Aorta (tissue), 5 donors: Measurements from ENCODE around the gene GOLPH3L. TPM values are rescaled to one million over a fixed set of nuclear protein-coding genes. Genes with fewer than 3 reads are reported as not detected.
A peak's percentile ranks its signal among the peaks of the same experiment; 100 is the strongest.
"Not testable (repeated sequence)": the region's sequence is repeated elsewhere in the genome, so short reads cannot be mapped to it uniquely, and the experiment has no call there.

Experiments
- ATAC-seq: fragments of 200-7000 bp; cut with Tn5 transposase; one replicate; pipeline ENCODE4 v1.9.1; 2022; ENCODE audit warnings: moderate library complexity; ENCODE audit not compliant: low FRiP score
- DNase-seq, 2 donors: peaks; one replicate each; pipeline ENCODE4 v3.0.0-alpha.2; 2020
- H3K27ac ChIP-seq, 2 donors: one replicate each; pipeline ENCODE4 v1.5.1; 2013; ENCODE audit warnings: low read length in 2 of 2, mild to moderate bottlenecking in 2 of 2, moderate library complexity in 2 of 2, control low read depth in 1 of 2, inconsistent platforms in 1 of 2, low read depth in 1 of 2
- H3K27me3 ChIP-seq, 2 donors: one replicate each; pipeline ENCODE4 v1.6.1; 2013; ENCODE audit warnings: control low read depth in 1 of 2, low read length in 1 of 2, mild to moderate bottlenecking in 1 of 2, moderate library complexity in 1 of 2; ENCODE audit not compliant: insufficient read depth in 2 of 2, control insufficient read depth in 1 of 2
- H3K36me3 ChIP-seq, 2 donors: one replicate each; pipeline ENCODE4 v1.6.1; 2013; ENCODE audit warnings: control low read depth in 1 of 2, low read length in 1 of 2, mild to moderate bottlenecking in 1 of 2; ENCODE audit not compliant: insufficient read depth in 2 of 2, control insufficient read depth in 1 of 2
- H3K4me1 ChIP-seq, 2 donors: one replicate each; pipeline ENCODE4 v1.6.1; 2013; ENCODE audit warnings: low read length in 2 of 2, control low read depth in 1 of 2, mild to moderate bottlenecking in 1 of 2, moderate library complexity in 1 of 2; ENCODE audit not compliant: insufficient read depth in 2 of 2, control insufficient read depth in 1 of 2
- H3K4me3 ChIP-seq, 2 donors: one replicate each; pipeline ENCODE4 v1.5.1; 2013; ENCODE audit warnings: low read length in 2 of 2, control low read depth in 1 of 2, mild to moderate bottlenecking in 1 of 2
- H3K9me3 ChIP-seq: one replicate; pipeline ENCODE4 v1.6.1; 2013; ENCODE audit warnings: mild to moderate bottlenecking, low read length; ENCODE audit not compliant: control insufficient read depth
- WGBS, 2 donors: extraction: QIAGEN DNeasy Blood & Tissue Kit; methylation state at CpG; one replicate each; pipeline ENCODE4 v1.1.7; 2013; 5-methylcytosine and 5-hydroxymethylcytosine counted together
- intact Hi-C, 2 donors: fragments of 100-400 bp; cut with DNase I; formaldehyde crosslinking; loops; one replicate each; pipeline versions ENCODE4 v1.14.2 to v1.15.0; 2022
- polyA plus RNA-seq, 2 donors: library from polyadenylated mRNA; stranded (reverse); fragments of 200-250 nt; gene quantifications; one replicate each; pipeline ENCODE4 v1.2.3, GENCODE V29; 2013
- total RNA-seq, 2 donors: library from RNA; stranded (reverse); fragmentation: NEBNext Ultra II Directional; extraction: Animal tissue kit (Norgen Biotek cat#: 25700); gene quantifications; one replicate each; pipeline ENCODE4 v1.2.1, GENCODE V29; 2021
- donor health status: healthy with polysubstance abuse.
- donor health status: Bipolar disorder and iron deficiency.
- donor health status: DM: no; HTN: no; CAD: no.
- donor health status: DM: no; HTN: no; CAD: no.
- donor health status: DM: yes; HTN: yes; CAD: no.

GOLPH3L gene
- total and polyA plus RNA-seq, 4 donors: 15.8 to 27.6 (median 20.4) TPM

DNA sequence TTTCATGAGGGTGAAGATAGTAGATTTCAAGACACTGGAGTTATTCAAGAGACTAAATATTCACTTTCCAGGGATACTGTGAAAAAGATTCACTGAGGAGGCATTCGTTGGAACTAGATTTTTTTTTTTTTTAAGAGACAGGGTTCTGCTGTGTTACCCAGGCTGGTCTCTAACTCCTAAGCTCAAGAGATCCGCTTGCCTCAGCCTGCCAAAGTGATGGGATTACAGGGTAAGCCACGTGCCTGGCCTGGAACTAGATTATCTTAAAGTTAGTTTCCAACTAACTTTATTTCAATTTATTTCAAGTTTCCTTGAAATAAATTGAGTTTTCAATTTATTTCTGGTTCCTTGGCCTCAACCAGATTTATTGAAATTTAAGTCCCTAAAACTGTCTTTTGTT is 93.2 kb downstream of the GOLPH3L start:
- H3K27me3 ChIP-seq: no peaks in the 10 kb centered on the region
- H3K36me3 ChIP-seq: no peaks in the 10 kb centered on the region
- H3K4me3 ChIP-seq: no peak overlapping the region
- H3K27ac ChIP-seq: peak overlapping the region in 1 of 2 donors; percentile 51
- no peak for DNase-seq
- WGBS, 2 donors: 85 to 86% methylated on average over 3 of the region's 3 CpGs
- no peaks in the 10 kb centered on the region for H3K9me3 ChIP-seq
- intact Hi-C loops: no loop called here
- H3K4me1 ChIP-seq: peaks cover 0 to 5% of the 10 kb centered on the region in 2 donors
- ATAC-seq: no peak

DNA sequence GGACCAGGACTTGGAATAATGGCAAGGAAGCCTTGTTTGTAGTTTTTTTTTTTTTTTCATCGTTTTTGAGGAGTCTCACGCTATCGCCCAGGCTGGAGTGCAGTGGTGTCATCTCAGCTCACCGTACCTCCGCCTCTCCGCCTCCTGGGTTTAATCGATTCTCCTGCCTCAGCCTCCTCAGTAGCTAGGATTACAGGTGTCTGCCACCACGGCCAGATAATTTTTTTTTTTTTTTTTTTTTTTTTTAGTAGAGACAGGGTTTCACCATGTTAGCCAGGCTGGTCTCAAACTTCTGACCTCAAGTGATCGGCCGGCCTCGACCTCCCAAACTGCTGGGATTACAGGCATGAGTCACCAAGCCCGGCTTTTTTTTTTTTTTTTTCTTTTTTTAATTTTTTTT is 94.6 kb downstream of the GOLPH3L start:
- H3K27ac ChIP-seq, DNase-seq, H3K27me3 ChIP-seq, ATAC-seq, H3K9me3 ChIP-seq, intact Hi-C loops, H3K36me3 ChIP-seq, H3K4me1 ChIP-seq, H3K4me3 ChIP-seq: not testable (repeated sequence)
- 93 to 94% methylated on average over 12 of the region's 12 CpGs for WGBS, 2 donors

- intact Hi-C loops: no loop called here
- no peak for ATAC-seq
Observed at GRCh38 chr1:150601540-150601939, 95.4 kb downstream of the GOLPH3L start.

DNA sequence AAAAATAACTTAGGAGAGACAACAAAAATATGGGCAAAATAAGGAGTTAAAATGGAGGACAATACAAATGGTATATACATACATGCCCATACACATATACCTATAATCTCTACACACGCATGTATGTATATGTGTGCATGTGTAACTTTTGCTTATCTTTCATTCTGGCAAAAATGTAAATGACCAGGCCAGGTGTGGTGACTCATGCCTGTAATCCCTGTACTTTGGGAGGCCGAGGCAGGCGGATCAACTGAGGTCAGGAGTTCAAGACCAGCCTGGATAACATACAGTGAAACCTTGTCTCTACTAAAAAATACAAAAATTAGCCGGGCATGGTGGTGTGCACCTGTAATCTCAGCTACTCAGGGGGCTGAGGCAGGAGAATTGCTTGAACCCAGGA is 98.6 kb downstream of the GOLPH3L start:
- ATAC-seq, H3K4me3 ChIP-seq, H3K9me3 ChIP-seq, DNase-seq, H3K36me3 ChIP-seq, H3K27me3 ChIP-seq, H3K27ac ChIP-seq, intact Hi-C loops, H3K4me1 ChIP-seq: not testable (repeated sequence)
- 83 to 85% methylated on average over 4 of the region's 4 CpGs for WGBS, 2 donors

More at GRCh38 chr1:150601540-150601939, 95.4 kb downstream of the GOLPH3L start:
- H3K4me1 ChIP-seq: peaks cover 0 to 5% of the 10 kb centered on the region in 2 donors
- no peaks in the 10 kb centered on the region for H3K27me3 ChIP-seq
- H3K4me3 ChIP-seq: no peak overlapping the region
- no peaks in the 10 kb centered on the region for H3K9me3 ChIP-seq
- no peak overlapping the region for H3K27ac ChIP-seq
- no peak for DNase-seq
- no peaks in the 10 kb centered on the region for H3K36me3 ChIP-seq

- no peaks in the 10 kb centered on the region for H3K4me1 ChIP-seq
- no peaks in the 10 kb centered on the region for H3K27me3 ChIP-seq
- H3K4me3 ChIP-seq: no peak overlapping the region
- DNase-seq: no peak
- H3K36me3 ChIP-seq: no peaks in the 10 kb centered on the region
- no peak overlapping the region for H3K27ac ChIP-seq
- ATAC-seq: no peak
- 68 to 76% methylated on average over 3 of the region's 3 CpGs for WGBS, 2 donors
- H3K9me3 ChIP-seq: no peaks in the 10 kb centered on the region
- intact Hi-C loops: no loop called here
Observed at GRCh38 chr1:150596976-150597375, 100.0 kb downstream of the GOLPH3L start.

Other genes with a start within 250 kb of the GOLPH3L start
- gene TARS2, start 209.7 kb downstream of the GOLPH3L start, total RNA-seq: 10 to 100 TPM; 10.6 to 16.9 TPM
- 10 to 100 TPM in 1 of 2 donors, 1 to 10 TPM in 1; 8.4 to 18.6 TPM for gene TARS2, start 209.7 kb downstream of the GOLPH3L start, polyA plus RNA-seq
- 10 to 100 TPM; 26.3 to 57.6 TPM for gene ECM1, start 189.0 kb downstream of the GOLPH3L start, total RNA-seq
- gene ECM1, start 189.0 kb downstream of the GOLPH3L start, polyA plus RNA-seq: 10 to 100 TPM in 1 of 2 donors, 1 to 10 TPM in 1; 8.1 to 32.6 TPM
- gene FALEC, start 181.4 kb downstream of the GOLPH3L start, total RNA-seq: under 1 TPM in 1 of 2 donors, not detected in 1; 0.99 TPM
- 1 to 10 TPM in 1 of 2 donors, not detected in 1; 1.1 TPM for gene FALEC, start 181.4 kb downstream of the GOLPH3L start, polyA plus RNA-seq
- gene ADAMTSL4, start 147.7 kb downstream of the GOLPH3L start, total RNA-seq: 10 to 100 TPM; 94.4 to 98.0 TPM
- 10 to 100 TPM in 1 of 2 donors, 1 to 10 TPM in 1; 8.8 to 50.4 TPM for gene ADAMTSL4, start 147.7 kb downstream of the GOLPH3L start, polyA plus RNA-seq
- gene MCL1, start 117.5 kb downstream of the GOLPH3L start, total RNA-seq: 100 to 1,000 TPM; 247 to 533 TPM
- 100 to 1,000 TPM; 146 to 200 TPM for gene MCL1, start 117.5 kb downstream of the GOLPH3L start, polyA plus RNA-seq
- gene ENSA, start 67.5 kb downstream of the GOLPH3L start, total RNA-seq: 100 to 1,000 TPM; 129 to 178 TPM
- gene ENSA, start 67.5 kb downstream of the GOLPH3L start, polyA plus RNA-seq: 100 to 1,000 TPM; 113 to 157 TPM
- gene HORMAD1, start 23.7 kb upstream of the GOLPH3L start, total RNA-seq: under 1 TPM; 0.72 to 0.84 TPM
- not detected for gene HORMAD1, start 23.7 kb upstream of the GOLPH3L start, polyA plus RNA-seq
- gene CTSS, start 68.6 kb upstream of the GOLPH3L start, total RNA-seq: 100 to 1,000 TPM in 1 of 2 donors, 10 to 100 TPM in 1; 68.2 to 128 TPM
- 10 to 100 TPM; 16.8 to 94.4 TPM for gene CTSS, start 68.6 kb upstream of the GOLPH3L start, polyA plus RNA-seq
- 100 to 1,000 TPM in 1 of 2 donors, 10 to 100 TPM in 1; 50.0 to 107 TPM for gene CTSK, start 111.1 kb upstream of the GOLPH3L start, total RNA-seq
- gene CTSK, start 111.1 kb upstream of the GOLPH3L start, polyA plus RNA-seq: 100 to 1,000 TPM in 1 of 2 donors, 10 to 100 TPM in 1; 75.0 to 115 TPM
- gene ARNT, start 179.4 kb upstream of the GOLPH3L start, total RNA-seq: 10 to 100 TPM; 60.1 to 74.0 TPM
- gene ARNT, start 179.4 kb upstream of the GOLPH3L start, polyA plus RNA-seq: 10 to 100 TPM; 20.3 to 20.8 TPM
- gene CTXND2, start 190.0 kb upstream of the GOLPH3L start, total RNA-seq: not detected
- gene CTXND2, start 190.0 kb upstream of the GOLPH3L start, polyA plus RNA-seq: not detected
- 10 to 100 TPM; 33.5 to 56.2 TPM for gene SETDB1, start 229.2 kb upstream of the GOLPH3L start, total RNA-seq
- 10 to 100 TPM; 14.9 to 27.5 TPM for gene SETDB1, start 229.2 kb upstream of the GOLPH3L start, polyA plus RNA-seq